Keratinocyte (primary cell): ENCODE measurements around the gene ELAVL1.

Source experiments
- CTCF ChIP-seq, 3 experiments: IDR thresholded peaks in 1 of 3; conservative IDR thresholded peaks in 1 of 3; optimal IDR thresholded peaks in 1 of 3; 2 replicates in 2 of 3; 3 replicates in 1 of 3; pipeline versions ENCODE3 to v1.5.1; 2011; ENCODE audit warnings: low read length in 3 of 3, mild to moderate bottlenecking in 3 of 3, moderate library complexity in 2 of 3, control low read depth in 1 of 3, inconsistent platforms in 1 of 3; ENCODE audit not compliant: insufficient read depth in 2 of 3; ENCODE audit errors: extremely low read depth in 1 of 3
- EZH2 ChIP-seq: IDR thresholded peaks from one replicate; pipeline ENCODE4 v1.6.1; 2012; ENCODE audit warnings: inconsistent platforms, mild to moderate bottlenecking, low read length, moderate library complexity

- TF ChIP-seq CTCF (optimal IDR thresholded peaks at IDR 0.05 in 1 of 3, IDR thresholded peaks at IDR 0.05 in 1 of 3, conservative IDR thresholded peaks at IDR 0.05 in 1 of 3; ENCODE audit: extremely low read depth in 1 of 3, insufficient read depth in 2 of 3, low read length in 3 of 3) (no peak), EZH2 (no peak)
These were observed 81.2 kb downstream of the ELAVL1 start for GRCh38 chr19:7924241-7924640.
